Activated B cell treated with CpG ODN at 0.5 μM for 24 hours (primary cell): Measurements from ENCODE around the gene USP24. TPM values are rescaled to one million over a fixed set of nuclear protein-coding genes. Genes with fewer than 3 reads are reported as not detected.
A peak's percentile ranks its signal among the peaks of the same experiment; 100 is the strongest.

ENCODE experiments used
- ATAC-seq: fragments of 200-7000 bp; cut with Tn5 transposase; one replicate; pipeline ENCODE4 v1.10.0; 2021; ENCODE audit warnings: low read depth, mild to moderate bottlenecking, moderate library complexity
- CTCF ChIA-PET: fragments of 350-600 bp; sonication (Branson Sonifier 250); formaldehyde crosslinking; loops from one replicate; lab custom pipeline; 2021; ENCODE audit warnings: antibody characterized with exemption; lab: Charles Lee
- POLR2A ChIA-PET: fragments of 350-600 bp; sonication (Branson Sonifier 250); formaldehyde crosslinking; loops from one replicate; lab custom pipeline; 2021; ENCODE audit warnings: antibody characterized with exemption; lab: Charles Lee
- DNase-seq: peaks from one replicate; pipeline ENCODE4 v3.0.0; 2022
- H3K27ac Mint-ChIP-seq: one replicate; pipeline ENCODE4 v1.8.0; 2020; ENCODE audit warnings: mixed read lengths
- H3K27me3 Mint-ChIP-seq: one replicate; pipeline ENCODE4 v1.8.0; 2021; ENCODE audit warnings: mixed read lengths
- H3K36me3 Mint-ChIP-seq: one replicate; pipeline ENCODE4 v1.8.0; 2021; ENCODE audit warnings: low read depth, mixed read lengths
- H3K4me1 Mint-ChIP-seq: one replicate; pipeline ENCODE4 v1.8.0; 2021; ENCODE audit warnings: mixed read lengths
- H3K4me3 Mint-ChIP-seq: one replicate; pipeline ENCODE4 v1.8.0; 2020; ENCODE audit warnings: mild to moderate bottlenecking, mixed read lengths
- H3K9me3 Mint-ChIP-seq: one replicate; pipeline ENCODE4 v1.8.0; 2020; ENCODE audit warnings: mixed read lengths
- intact Hi-C: fragments of 100-400 bp; cut with micrococcal nuclease; formaldehyde crosslinking; loops from one replicate; pipeline ENCODE4 v1.15.1; 2024
- total RNA-seq: library from RNA; stranded (reverse); gene quantifications from 2 replicates; pipeline ENCODE4 v1.2.3, GENCODE V29; 2022
- TF ChIP-seq, protein P1 (sequence below): fragments of 200-600 bp; IDR thresholded peaks from one replicate; pipeline ENCODE4 v1.8.0; 2022; ENCODE audit warnings: antibody characterized with exemption, mild to moderate bottlenecking

USP24 gene
- total RNA-seq, 1 donor from 2014 or later = 91.4 TPM

DNA sequence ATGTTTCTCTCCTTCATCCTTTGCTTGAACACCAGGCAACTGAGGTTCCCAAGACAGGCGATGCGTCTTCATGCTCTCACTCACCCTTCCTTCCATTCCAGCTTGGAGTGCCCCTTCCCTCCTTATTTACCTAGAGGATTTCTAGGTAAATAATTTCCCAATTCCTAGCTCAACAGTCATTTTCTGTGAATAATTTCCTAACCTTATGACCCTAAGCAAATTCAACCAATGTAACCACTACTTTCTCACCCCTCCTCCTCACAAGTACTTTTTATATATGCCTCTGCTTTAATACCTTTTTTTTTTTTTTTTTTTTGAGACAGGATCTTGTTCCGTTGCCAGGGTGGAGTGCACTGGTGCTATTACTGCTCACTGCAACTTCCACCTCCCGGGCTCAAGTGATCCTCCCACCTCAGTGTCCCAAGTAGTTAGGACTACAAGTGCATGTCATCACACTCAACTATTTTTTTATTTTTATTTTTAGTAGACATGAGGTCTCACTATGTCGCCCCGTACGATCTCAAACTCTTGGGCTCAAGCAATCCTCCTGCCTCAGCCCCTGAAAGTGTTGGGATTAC is 86.7 kb downstream of the USP24 start:
- H3K4me3 Mint-ChIP-seq = no peak overlapping the region

DNA sequence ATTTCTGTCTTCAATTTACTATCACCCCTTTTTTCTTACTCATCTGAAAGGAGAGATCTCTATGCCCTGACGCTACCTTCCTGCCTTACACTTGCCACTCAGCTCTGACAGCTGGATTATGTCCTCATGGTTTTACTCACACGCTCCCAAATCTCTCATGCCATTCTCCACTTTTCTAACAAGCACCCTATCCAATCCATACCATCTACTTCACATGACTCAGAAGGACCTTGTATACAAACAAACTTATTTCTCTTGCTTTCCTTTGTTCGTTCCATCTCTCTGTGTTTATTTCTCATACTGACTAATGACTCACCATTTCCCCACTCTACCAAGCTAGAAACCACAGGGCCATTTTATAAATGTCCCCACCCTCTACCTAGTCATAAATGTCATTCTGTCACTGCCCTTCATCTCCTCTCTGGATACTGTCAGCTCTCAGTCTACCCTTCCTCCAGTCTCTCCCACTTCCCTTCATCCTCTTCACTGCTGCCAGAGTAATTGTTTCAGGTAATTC is 87.3 kb downstream of the USP24 start:
- CTCF ChIA-PET = no interaction called here
- POLR2A ChIA-PET = no interaction called here
- intact Hi-C loops = no loop called here
- TF ChIP-seq, protein P1, sequence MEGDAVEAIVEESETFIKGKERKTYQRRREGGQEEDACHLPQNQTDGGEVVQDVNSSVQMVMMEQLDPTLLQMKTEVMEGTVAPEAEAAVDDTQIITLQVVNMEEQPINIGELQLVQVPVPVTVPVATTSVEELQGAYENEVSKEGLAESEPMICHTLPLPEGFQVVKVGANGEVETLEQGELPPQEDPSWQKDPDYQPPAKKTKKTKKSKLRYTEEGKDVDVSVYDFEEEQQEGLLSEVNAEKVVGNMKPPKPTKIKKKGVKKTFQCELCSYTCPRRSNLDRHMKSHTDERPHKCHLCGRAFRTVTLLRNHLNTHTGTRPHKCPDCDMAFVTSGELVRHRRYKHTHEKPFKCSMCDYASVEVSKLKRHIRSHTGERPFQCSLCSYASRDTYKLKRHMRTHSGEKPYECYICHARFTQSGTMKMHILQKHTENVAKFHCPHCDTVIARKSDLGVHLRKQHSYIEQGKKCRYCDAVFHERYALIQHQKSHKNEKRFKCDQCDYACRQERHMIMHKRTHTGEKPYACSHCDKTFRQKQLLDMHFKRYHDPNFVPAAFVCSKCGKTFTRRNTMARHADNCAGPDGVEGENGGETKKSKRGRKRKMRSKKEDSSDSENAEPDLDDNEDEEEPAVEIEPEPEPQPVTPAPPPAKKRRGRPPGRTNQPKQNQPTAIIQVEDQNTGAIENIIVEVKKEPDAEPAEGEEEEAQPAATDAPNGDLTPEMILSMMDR = no peak
- peaks cover 10% of the 10 kb centered on the region for H3K4me1 Mint-ChIP-seq
- peaks cover 93% of the 10 kb centered on the region for H3K36me3 Mint-ChIP-seq
- H3K27me3 Mint-ChIP-seq = no peaks in the 10 kb centered on the region
- peak overlapping the region; percentile 65 for H3K27ac Mint-ChIP-seq
- H3K9me3 Mint-ChIP-seq = no peaks in the 10 kb centered on the region
- no peak for DNase-seq
- H3K4me3 Mint-ChIP-seq = no peak overlapping the region
- peak; percentile 54 for ATAC-seq

More for the DNA sequence above, 86.7 kb downstream of the USP24 start:
- ATAC-seq (no peak), DNase-seq (no peak)
- intact Hi-C loops = no loop called here
- peak overlapping the region; percentile 65 for H3K27ac Mint-ChIP-seq
- peaks cover 91% of the 10 kb centered on the region for H3K36me3 Mint-ChIP-seq
- H3K4me1 Mint-ChIP-seq = peaks cover 10% of the 10 kb centered on the region
- ChIA-PET CTCF (no interaction called here), POLR2A (no interaction called here)
- H3K27me3 Mint-ChIP-seq = no peaks in the 10 kb centered on the region
- TF ChIP-seq, protein P1 = no peak
- no peaks in the 10 kb centered on the region for H3K9me3 Mint-ChIP-seq

DNA sequence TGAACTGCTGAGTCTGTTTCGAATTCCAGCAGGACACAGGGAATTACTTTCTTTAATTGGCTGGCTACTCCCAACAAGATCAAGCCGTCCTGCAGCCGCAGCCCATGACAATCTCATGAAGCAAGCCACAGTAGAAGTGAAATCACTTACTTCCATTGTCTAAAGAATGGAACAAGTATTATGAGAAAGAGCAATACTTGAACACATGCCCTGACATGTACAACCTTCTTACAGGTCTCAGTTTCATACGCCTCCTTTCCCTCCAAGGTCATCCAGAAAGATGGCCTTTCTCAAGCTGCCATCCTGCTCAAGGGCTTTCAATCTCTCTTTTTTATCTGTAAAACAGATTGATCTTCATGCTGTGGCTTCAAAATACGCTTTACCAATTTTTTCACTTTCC is 90.7 kb downstream of the USP24 start:
- no peaks in the 10 kb centered on the region for H3K9me3 Mint-ChIP-seq
- intact Hi-C loops = no loop called here
- DNase-seq (no peak), ATAC-seq (no peak)
- ChIA-PET POLR2A (interaction anchor here (0.6 kb wide), 1 partner anchor 1669 kb away, joined by 4 read pairs; no protein-coding TSS in a partner anchor), CTCF (no interaction called here)
- peaks cover 92% of the 10 kb centered on the region for H3K36me3 Mint-ChIP-seq
- TF ChIP-seq, protein P1 = no peak
- H3K4me1 Mint-ChIP-seq = peaks cover 10% of the 10 kb centered on the region
- no peak overlapping the region for H3K4me3 Mint-ChIP-seq
- H3K27me3 Mint-ChIP-seq = no peaks in the 10 kb centered on the region
- no peak overlapping the region for H3K27ac Mint-ChIP-seq

- ATAC-seq = no peak
- intact Hi-C loops = no loop called here
- Mint-ChIP-seq H3K4me3 (no peak overlapping the region), H3K36me3 (peaks cover 91% of the 10 kb centered on the region), H3K27me3 (no peaks in the 10 kb centered on the region), H3K9me3 (no peaks in the 10 kb centered on the region), H3K4me1 (no peaks in the 10 kb centered on the region), H3K27ac (no peak overlapping the region)
- TF ChIP-seq, protein P1 = no peak
- CTCF ChIA-PET = no interaction called here
- POLR2A ChIA-PET = no interaction called here
- no peak for DNase-seq
Measured at GRCh38 chr1:55120538-55120937, 94.6 kb downstream of the USP24 start.

DNA sequence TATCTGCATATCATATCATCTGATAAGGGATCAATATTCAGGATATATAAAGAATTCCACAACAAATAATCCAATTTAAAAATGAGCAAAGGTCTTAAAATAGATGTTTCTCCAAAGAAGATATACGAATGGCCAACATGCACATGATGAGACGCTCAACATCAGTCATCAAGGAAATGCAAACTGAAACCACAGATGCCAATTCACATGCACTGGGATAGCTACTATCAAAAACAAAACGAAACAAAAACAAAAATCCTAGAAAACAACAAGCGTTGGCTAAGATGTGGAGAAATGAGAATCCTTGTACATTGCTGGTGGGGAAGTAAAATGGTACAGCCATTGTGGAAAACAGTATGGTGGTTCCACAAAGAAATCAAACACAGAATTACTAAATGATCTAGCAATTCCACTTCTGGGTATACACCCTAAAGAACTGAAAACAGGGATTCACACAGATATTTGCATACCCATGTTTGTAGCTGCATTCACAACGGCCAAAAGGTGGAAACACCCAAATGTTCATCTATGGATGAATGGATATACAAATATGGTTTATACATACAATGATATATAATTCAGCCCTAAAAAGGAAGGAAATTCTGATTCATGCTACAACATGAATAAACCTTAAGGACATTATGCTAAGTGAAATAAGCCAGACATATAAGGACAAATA is 96.4 kb downstream of the USP24 start:
- Mint-ChIP-seq H3K36me3 (peaks cover 90% of the 10 kb centered on the region), H3K27me3 (no peaks in the 10 kb centered on the region), H3K4me1 (no peaks in the 10 kb centered on the region), H3K9me3 (no peaks in the 10 kb centered on the region), H3K4me3 (no peak overlapping the region), H3K27ac (no peak overlapping the region)
- TF ChIP-seq, protein P1 = no peak
- DNase-seq (no peak), ATAC-seq (no peak)
- intact Hi-C loops = no loop called here
- ChIA-PET CTCF (no interaction called here), POLR2A (no interaction called here)
